HG03469 (cell line): ENCODE measurements around the gene KIF18B.

ENCODE experiments used
- ATAC-seq: cut with Tn5 transposase; IDR thresholded peaks from one replicate; pipeline ENCODE4 v1.9.1; 2021; ENCODE audit warnings: mild to moderate bottlenecking, moderate library complexity, moderate number of reproducible peaks; ENCODE audit not compliant: unreplicated experiment

KIF18B gene

DNA sequence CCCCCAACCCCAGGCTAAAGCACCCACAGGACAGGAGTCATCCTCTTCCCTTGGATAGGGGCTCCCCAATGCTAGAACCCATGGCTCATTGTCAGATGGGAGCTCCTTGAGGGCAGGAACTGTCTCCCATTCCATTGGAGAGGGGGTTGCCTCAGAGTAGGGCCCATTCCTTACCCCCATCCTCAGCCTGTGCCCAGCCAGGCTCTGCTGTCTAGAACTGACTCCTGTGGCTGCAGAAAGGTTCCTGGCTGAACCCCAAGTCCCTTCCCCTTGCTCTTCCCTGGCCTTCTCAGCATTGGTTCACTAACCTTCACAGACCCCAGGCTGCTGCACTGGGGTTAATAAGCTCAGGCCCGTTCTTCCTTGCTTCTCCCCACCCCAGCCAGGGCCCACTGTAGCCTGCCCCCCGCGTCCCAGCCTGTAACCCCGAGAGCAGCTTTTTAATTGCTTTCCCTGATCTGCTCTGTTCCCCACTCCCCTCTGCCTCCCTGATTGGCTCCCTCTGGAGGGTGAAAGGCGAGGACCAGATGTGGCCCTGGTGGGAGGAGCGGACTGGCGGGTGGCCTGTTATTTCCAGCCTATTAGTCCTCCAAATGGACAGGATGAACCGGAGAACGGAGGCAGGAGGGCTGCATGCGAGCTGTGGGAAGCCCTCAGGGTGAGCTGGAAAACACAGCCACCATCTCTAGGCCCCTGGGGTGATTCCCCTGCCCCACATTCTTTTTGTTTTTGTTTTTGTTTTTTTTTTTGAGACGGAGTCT lies 26.3 kb downstream of the KIF18B start:
- no peak for ATAC-seq

DNA sequence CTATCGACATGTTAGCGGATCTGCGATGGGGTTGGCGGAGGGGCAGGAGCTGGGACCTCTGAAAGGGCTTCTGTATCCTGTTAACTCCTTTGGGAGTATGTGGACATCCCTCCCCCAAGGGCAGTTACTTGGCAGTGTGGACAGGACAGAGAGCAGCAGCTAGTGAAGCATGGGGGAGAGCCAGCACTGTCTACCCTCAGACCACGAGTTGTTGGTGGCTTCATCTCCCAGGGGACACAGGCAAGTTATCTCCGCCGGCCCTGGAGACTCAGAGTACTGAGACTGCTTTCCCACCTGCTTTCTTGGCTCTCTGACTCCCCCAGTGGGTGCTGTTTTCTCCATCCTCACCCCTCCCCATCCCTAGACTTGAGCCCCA lies 27.0 kb downstream of the KIF18B start:
- ATAC-seq = no peak

DNA sequence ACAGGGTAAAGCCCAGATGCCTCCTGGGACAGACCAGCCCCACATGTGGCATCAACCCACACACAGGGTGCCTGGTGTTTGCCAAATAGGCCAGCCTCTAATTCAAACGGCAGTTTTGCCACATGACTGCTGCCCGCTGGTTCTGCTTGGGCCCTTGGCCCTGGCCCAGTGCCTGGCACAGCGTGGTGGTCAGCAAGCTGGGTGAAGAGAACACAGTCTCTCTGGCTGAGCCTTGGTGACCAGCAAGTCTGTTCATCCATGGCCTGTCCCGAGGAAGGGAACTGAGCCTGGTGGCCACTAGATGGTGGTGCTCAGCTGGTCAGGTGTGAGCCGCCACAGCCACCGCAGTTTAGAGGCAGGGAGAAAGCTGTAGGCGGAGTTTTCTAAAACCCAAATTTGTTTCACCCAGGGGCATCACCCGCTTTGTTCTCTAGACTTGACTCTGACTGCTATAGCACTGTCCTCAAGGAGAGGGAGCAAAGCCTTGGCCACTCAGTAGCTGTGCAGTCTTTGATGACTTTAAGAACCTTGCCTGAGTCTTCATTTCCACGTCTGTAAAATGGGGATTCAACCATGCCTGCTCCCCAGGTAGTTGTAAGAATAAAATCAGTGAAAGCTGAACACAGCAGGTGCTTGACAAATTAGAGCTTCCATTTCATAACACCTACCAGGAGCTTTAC lies 27.5 kb downstream of the KIF18B start:
- ATAC-seq = no peak

DNA sequence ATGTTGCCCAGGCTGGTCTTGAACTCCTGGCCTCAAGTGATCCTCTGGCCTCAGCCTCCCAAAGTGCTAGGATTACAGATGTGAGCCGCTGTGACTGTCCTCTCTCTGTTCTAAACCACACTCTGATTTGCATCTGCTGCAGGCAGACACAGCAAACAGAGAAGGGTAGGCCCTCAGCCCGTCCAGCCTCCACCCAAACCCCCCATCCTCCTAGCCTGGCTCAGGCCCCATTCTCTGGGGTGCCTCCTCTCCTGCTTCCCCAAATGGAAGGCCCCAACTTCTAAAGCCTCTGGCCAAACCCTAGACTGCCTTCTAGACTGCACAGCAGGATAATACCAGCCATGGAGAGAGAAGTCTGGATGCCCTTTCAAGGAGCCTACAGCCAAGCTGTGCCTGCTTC lies 28.2 kb downstream of the KIF18B start:
- no peak for ATAC-seq

DNA sequence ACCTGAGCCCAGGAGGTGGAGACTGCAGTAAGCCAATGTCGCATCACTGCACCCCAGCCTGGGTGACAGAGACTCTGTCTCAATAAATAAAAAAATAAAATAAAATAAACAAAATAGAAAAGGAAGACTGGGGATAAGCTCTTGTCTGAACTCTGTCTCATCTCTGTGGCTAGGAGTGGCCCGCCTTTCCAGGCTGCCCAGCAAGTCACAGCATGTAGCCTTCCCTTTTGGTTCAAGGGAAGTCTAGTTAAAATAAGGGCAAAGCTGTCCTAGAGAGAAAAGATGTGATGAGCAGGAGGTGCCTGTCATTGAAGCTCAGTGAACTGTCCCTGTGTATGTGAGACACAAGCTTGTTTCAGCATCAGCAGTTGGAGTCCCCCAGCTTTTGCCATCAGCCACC lies 29.6 kb downstream of the KIF18B start:
- no peak for ATAC-seq

DNA sequence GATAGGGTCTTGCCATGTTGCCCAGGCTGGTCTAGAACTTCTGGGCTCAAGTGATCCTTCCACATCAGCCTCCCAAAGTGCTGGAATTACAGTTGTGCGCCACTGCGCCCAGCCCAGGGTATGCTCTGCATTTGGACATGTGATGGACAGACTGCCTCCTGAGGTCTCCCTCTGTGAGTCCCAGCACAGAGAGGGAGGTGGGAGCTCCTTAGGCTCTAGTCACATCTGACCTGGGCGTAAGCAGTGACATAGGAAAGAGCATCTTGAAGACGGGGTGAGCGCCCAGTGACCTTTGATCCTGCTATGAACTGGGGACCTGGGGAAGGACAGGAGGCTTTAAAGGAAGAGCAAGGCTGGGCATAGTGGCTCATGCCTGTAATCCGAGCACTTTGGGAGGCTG lies 30.1 kb downstream of the KIF18B start:
- no peak for ATAC-seq

DNA sequence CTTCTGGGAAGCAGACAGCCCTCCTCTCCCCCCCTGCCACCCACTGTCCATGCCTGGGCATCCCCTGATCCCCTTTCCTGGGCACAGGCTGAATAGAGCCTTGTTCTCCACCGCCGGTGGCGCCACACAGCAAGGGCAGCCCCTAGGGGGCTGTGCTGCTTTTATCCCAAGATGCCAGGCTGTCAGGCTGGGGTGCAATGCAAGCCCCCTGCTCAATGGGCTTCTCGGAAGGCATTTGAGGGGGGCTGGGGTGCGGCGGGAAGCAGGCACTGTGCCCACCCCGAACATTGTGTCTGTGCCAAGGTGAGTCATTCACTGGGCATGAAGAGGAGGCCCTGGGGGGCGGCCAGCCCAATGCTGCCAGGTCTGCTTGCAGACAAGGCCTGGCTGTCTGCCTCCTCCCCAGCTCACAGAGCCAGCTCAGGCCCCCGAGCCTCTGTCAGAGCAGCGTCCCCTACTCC lies 30.8 kb downstream of the KIF18B start:
- ATAC-seq = no peak

DNA sequence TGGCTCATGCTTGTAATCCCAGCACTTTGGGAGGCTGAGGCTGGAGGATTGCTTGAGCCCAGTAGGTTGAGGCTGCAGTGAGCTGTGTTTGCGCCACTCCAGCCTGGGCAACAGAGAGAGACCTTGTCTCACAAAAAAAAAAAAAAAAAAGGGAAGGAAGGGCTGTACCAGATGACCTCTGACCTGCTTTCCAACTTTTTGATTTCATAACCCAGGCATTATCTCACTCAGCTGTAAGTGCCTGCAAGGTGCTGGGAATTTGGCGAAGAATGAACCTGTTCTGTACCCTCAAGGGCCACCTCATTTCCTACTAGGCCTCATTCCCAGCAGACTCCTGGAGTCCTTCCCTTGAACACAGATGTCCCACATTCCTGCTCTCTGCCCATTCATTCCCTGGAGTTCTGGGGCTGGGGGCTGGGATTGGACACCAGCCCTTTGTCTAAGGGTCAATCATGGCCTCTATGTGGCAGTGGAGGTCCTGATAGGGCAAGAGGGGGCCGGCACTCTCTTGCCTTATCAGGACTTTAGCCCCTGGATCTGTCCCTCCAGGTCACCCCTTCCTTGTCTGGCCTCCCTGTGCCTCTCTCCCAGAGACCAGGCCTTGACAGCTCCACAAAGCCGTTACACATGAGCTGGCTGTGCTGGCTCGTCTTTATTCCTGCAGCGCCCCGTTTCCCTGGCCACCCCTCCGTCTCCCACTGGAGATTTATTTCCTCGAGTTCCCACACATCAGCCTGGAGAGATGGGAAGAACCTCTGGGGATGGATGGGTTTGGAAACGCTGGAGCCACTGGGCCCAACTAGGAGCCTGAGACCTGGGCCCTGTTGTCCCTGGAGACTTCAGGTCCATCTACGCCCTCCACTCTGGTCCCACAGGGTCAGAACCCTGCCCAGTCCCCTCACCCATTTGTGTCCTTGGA lies 31.5 kb downstream of the KIF18B start:
- ATAC-seq = no peak

DNA sequence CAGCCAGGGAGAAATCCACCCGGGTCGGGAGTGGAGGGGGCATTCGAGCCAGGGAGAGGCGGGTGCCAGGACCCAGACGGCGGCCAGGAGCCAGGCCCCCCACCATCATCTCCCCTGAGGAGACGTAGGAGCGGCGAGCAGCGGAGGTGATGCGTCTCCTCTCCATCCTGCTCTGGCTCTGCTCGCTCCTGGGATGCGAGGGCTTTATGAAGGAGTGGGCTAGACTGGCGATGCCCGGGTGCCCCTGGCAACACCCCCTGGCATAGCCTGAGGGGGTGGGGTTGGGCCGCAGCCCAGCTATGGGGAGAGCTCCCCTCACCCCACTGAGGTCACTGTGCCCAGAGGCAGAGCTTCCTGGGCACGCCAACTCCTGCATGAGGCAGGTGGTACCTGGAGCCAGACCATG lies 32.2 kb downstream of the KIF18B start, which contains the start of gene GFAP:
GFAP (minus strand) TSS at position 180 of the 406 bp plus-strand sequence; CDS start at position 166, 14 bp downstream.
- no peak for ATAC-seq

DNA sequence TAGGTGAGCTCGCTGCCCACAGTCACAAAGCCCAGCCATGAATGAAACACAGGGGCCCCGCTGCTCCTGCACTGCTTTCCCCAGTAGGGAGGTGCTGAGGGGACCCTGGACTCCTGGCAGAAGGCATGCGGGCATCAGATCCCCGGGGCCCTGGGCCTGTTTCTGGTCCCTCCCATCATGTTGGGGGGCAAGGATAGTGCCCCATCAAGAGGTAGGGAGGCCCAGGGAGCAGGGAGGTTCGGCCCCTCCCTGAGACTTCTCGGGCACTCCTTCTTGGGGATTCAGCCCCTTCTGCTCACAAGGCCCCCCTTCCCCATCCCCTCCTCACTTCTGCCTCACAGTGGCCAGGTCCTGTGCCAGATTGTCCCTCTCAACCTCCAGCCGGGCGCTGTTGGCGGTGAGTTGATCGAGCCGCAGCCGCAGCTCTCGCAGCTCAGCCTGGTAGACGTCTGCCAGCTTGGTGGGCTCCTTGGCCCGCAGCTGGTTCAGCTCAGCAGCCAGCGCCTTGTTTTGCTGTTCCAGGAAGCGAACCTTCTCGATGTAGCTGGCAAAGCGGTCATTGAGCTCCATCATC lies 32.8 kb downstream of the KIF18B start:
- ATAC-seq = no peak

DNA sequence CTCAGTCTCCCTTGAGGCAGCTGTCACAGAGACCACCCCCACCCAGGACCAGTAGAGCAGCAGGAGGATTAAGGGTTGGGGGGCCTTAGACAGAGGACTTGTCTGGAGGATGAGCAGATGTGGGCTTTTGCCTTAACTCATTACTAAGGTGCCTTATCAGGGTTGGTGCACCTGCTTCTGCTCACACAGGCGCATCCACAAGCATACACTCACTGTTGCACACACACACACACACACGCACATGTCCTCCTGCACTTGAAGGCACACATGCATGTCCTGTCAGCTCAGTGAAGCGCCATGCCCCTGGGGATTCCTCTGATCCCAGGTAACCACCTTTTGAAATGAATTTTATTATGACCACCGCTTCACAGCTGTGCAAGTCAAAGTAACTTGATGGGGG lies 33.4 kb downstream of the KIF18B start:
- no peak for ATAC-seq

DNA sequence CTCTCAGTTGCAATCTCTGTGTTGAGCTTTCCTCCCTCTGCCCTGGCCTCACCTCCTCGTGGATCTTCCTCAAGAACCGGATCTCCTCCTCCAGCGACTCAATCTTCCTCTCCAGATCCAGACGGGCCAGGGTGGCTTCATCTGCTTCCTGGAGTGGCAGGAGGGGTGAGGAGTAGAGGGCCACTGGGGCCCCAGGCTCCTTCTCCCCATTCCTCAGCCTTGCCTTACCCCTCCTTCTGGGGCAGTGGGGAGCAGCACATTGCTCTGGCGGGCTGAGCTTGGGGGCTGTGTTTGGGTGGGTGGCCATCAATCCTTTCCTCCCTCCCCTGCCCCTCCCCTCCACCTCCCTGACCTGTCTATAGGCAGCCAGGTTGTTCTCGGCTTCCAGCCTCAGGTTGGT lies 33.9 kb downstream of the KIF18B start:
- no peak for ATAC-seq

DNA sequence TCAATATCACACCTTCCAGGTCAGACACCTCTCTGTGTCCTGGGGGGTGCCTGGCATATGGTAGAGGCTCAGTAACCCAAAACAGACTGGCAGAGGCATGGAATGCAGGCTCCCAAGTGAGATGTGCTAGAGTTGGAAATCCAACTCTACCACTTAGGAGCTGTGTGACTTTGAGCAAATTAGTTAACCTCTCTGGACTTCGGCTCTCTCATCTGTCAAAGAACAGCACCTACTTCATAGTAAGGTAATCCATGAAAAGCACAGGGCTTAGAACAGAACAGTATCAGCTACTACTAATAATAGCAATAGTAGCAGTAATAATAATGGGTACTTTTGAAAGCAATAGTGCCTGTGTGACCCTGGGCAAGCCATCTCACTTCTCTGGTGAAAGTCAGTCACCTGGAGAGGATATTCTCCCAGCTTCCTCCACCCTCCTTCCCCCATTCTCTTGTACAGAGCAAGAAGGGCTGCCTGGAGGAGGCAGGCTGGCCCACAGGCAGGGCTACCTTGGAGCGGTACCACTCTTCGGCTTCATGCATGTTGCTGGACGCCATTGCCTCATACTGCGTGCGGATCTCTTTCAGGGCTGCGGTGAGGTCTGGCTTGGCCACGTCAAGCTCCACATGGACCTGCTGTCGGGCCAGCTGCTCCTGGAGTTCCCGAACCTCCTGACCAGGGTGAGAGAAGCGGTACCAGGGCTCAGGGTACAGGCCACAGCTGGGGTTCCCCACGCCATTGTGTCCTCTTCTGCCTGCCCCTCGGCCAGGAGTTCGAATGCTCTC lies 34.6 kb downstream of the KIF18B start:
- no peak for ATAC-seq

DNA sequence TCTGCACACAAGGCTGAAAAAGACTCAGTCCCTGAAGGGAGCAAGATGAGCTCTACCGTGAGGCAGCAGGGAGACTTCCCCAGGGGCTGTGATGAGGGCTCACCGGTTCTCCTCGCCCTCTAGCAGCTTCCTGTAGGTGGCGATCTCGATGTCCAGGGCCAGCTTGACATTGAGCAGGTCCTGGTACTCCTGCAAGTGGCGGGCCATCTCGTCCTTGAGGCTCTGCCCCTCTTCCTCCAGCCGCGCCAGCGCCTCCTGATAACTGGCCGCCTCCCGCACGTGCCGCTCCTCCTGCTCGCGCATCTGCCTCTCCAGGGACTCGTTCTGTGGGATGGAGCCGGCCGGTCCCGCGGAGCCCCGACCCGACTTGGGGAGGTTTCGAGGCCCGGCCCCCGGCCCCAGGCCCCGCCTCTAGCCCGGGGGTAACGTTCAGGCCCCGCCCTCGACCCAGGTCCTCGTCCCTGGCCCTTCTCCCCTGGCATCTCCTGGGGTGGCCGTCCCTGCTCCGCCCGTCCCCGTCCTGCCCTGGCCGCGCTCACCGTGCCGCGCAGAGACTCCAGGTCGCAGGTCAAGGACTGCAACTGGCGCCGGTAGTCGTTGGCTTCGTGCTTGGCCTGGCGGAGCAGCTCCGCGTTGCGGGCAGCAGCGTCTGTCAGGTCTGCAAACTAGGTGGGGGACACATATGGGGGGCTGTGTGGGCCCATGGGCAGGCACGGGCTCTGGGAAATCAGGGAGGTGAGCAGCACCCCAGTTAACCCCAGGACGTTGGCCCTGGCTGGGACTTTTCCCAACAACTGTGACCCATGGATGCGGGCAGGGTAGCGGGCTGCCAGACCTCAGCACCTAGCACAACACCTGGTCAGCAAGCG lies 36.2 kb downstream of the KIF18B start:
- ATAC-seq = no peak

DNA sequence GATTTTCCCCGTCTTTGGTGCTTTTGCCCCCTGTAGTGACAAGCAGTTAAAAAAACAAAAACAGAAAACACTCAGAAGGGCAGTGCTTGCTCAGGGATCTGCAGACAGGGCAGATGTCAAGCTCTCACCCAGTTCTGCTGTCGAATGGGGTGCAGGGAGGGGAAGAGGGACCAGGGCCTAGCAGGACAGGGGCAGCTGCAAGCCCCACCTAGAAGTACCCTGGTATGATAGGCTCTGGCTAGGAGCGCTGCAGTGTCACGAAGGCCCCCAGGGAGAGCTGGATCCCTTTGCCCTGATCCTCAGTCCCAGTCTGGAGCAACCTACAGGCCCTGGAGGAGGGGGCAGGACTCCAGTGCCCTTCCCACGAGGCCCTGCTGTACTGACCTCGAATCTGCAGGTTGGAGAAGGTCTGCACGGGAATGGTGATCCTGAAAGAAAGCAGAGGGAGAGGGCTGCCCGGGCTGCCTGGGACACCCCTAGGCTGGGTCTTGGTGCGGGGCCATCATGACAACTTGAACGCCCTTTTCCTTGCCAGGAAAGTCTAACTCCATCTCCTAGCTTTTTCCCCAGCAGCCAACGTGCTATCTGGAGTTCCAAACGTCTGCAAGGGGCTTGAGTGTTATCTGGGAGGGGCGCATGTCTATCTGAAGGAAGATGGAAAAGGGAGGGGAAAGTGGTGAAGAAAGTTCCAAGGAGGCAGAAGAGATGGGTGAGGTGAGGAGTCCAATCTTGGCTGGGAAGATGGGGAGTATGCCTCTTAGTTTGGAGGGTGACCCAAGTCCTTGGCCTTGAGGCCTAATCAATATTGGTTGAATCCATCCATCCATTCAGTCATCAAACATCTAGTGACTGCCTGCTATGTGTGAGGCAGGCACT lies 37.1 kb downstream of the KIF18B start:
- ATAC-seq = no peak

DNA sequence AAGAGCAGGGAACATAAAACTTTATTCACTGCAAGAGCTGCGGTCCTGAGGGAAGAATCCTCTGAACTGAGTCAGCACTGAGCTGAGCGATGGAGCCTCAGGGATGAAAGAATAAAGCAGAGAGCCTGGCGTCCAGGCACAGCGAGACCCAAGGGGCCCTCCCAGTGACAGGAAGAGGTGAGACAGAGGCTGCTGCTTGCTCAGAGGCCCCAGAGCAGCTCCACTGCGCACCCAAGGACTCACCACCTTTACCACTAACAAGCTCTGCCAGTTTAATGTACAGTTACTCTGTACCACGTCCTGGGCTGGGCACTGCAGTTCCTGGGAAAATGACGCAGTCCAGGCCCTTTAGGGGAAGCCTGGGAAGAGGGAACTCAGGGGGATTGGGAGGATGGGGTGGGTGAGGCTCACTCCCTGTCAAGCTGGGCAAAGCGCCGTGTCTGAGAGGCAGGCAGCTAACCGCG lies 37.9 kb downstream of the KIF18B start:
- ATAC-seq = no peak

DNA sequence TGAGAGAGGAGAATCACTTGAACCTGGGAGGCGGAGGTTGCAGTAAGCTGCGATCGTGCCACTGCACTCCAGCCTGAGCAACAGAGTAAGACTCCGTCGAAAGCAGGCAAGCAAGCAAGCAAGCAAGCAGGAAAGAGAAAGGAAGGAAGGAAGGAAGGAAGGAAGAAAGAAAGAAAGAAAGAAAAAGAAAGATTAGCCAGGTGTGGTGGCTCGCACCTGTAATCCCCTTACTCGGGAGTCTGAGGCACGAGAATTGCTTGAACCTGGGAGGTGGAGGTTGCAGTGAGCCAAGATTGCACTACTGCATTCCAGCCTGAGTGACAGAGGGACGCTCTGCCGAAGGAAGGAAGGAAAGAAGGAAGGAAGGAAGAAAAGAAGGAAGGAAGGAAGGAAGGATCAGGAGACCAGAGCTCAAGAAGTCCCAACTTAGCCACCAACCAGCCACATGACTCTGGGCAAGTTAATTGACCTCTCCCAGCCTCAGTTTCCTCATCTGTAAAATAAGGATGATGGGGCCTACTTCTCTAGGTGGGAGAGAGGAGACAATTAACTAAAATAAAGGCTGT lies 38.7 kb downstream of the KIF18B start:
- ATAC-seq = no peak
